GM12878 (cell line): Measurements from ENCODE around the gene UBQLN4. TPM values are rescaled to one million over a fixed set of nuclear protein-coding genes. Genes with fewer than 3 reads are reported as not detected.
A peak's percentile ranks its signal among the peaks of the same experiment; 100 is the strongest.

ENCODE experiments used
- ATAC-seq: fragments of 200-7000 bp; cut with Tn5 transposase; 3 replicates; pipeline ENCODE4 v1.9.1; 2020; ENCODE audit warnings: mild to moderate bottlenecking, moderate library complexity
- BruUV-seq: library from RNA; stranded (reverse); fragments of 400-500 nt; replicated peaks from 2 replicates; lab custom pipeline; 2021; lab: Mats Ljungman, UMichigan
- CTCF ChIA-PET: fragments of 300-600 bp; sonication (Branson Sonifier 250); formaldehyde crosslinking; extraction: SDS; loops from one replicate; lab custom pipeline; 2021; ENCODE audit warnings: inconsistent platforms; lab: Yijun Ruan, JAX
- POLR2A ChIA-PET: fragments of 350-600 bp; formaldehyde crosslinking; extraction: SDS; loops from one replicate; lab custom pipeline; 2021; ENCODE audit warnings: inconsistent platforms; lab: Charles Lee
- RAD21 ChIA-PET: fragments of 300-600 bp; sonication (Branson Sonifier 250); formaldehyde crosslinking; loops from one replicate; lab custom pipeline; 2023; ENCODE audit warnings: antibody characterized with exemption; ENCODE audit not compliant: unreplicated experiment; lab: Charles Lee
- SMC1A ChIA-PET: fragments of 300-600 bp; sonication (Branson Sonifier 250); formaldehyde crosslinking; loops from one replicate; lab custom pipeline; 2023; ENCODE audit not compliant: unreplicated experiment, uncharacterized antibody; lab: Charles Lee
- DNase-seq: peaks from one replicate; pipeline ENCODE4 v3.0.0-alpha.2; 2011; ENCODE audit warnings: low read depth, low spot score
- FAIRE-seq: peaks from 3 replicates; lab custom pipeline; 2011; peaks lifted over from hg19 to GRCh38; lab: Jason Lieb, UNC
- H2AFZ ChIP-seq: 2 replicates; pipeline ENCODE4 v1.6.0; 2011; ENCODE audit warnings: low read depth, low read length, control low read depth; ENCODE audit not compliant: control insufficient read depth
- H3K27ac ChIP-seq: 2 replicates; pipeline ENCODE4 v1.5.1; 2011; ENCODE audit warnings: control low read depth; ENCODE audit not compliant: control insufficient read depth, insufficient read depth
- H3K27me3 ChIP-seq, 2 experiments: replicated peaks in 1 of 2; 2 replicates each; pipeline versions ENCODE4 v1.6.0 to v1.6.1; 2011; ENCODE audit warnings: low read length in 1 of 2; ENCODE audit not compliant: control insufficient read depth in 2 of 2, insufficient read depth in 2 of 2
- H3K36me3 ChIP-seq, 2 experiments: 2 replicates each; pipeline ENCODE4 v1.5.1; 2011; ENCODE audit warnings: low read length in 1 of 2; ENCODE audit not compliant: control insufficient read depth in 2 of 2, insufficient read depth in 2 of 2
- H3K4me1 ChIP-seq: 2 replicates; pipeline ENCODE4 v1.6.1; 2011; ENCODE audit warnings: mild to moderate bottlenecking, low read length, moderate library complexity, mixed read lengths; ENCODE audit not compliant: control insufficient read depth, insufficient read depth
- H3K4me2 ChIP-seq: 2 replicates; pipeline ENCODE4 v1.6.0; 2011; ENCODE audit warnings: control low read depth; ENCODE audit not compliant: control insufficient read depth, insufficient read depth
- H3K4me3 ChIP-seq: fragments of 200-600 bp; sonication (generic); 2 replicates; pipeline ENCODE4 v1.5.1; 2016
- H3K79me2 ChIP-seq: 2 replicates; pipeline ENCODE4 v1.6.0; 2011; ENCODE audit warnings: low read length; ENCODE audit not compliant: control insufficient read depth, insufficient read depth
- H3K9ac ChIP-seq: 2 replicates; pipeline ENCODE4 v1.8.0; 2011; ENCODE audit warnings: low read length, control low read depth, mixed read lengths; ENCODE audit not compliant: control insufficient read depth, insufficient read depth
- H3K9me3 ChIP-seq: replicated peaks from 3 replicates; pipeline ENCODE4 v1.5.1; 2011; ENCODE audit warnings: mild to moderate bottlenecking, low read length; ENCODE audit not compliant: control insufficient read depth, insufficient read depth
- H4K20me1 ChIP-seq: 2 replicates; pipeline ENCODE4 v1.6.0; 2011; ENCODE audit not compliant: control insufficient read depth, insufficient read depth
- BCLAF1 ChIP-seq: fragments of 450-650 bp; IDR thresholded peaks from 2 replicates; pipeline ENCODE4 v1.6.1; 2017; ENCODE audit warnings: antibody characterized with exemption, mild to moderate bottlenecking, moderate library complexity
- BHLHE40 ChIP-seq, 2 experiments: fragments of 450-650 bp in 1 of 2; IDR thresholded peaks; 2 replicates each; pipeline ENCODE4 v1.6.1; 2011 to 2017; ENCODE audit warnings: low read depth in 2 of 2, borderline replicate concordance in 1 of 2, improper control_type of control experiment in 1 of 2, low read length in 1 of 2, mild to moderate bottlenecking in 1 of 2
- BRCA1 ChIP-seq: IDR thresholded peaks from 2 replicates; pipeline ENCODE4 v1.6.1; 2011; ENCODE audit warnings: low read depth, low read length, improper control_type of control experiment
- CBFB ChIP-seq: IDR thresholded peaks from 2 replicates; pipeline ENCODE4 v1.6.1; 2016; ENCODE audit warnings: antibody characterized with exemption, low read depth
- CHD1 ChIP-seq: IDR thresholded peaks from 2 replicates; pipeline ENCODE4 v1.6.1; 2012; ENCODE audit warnings: low read depth, low read length, improper control_type of control experiment
- DPF2 ChIP-seq: fragments of 450-650 bp; IDR thresholded peaks from 2 replicates; pipeline ENCODE4 v1.6.1; 2017; ENCODE audit warnings: mild to moderate bottlenecking
- EP300 ChIP-seq, 2 experiments: fragments of 150-350 bp in 1 of 2; IDR thresholded peaks; 2 replicates each; pipeline ENCODE4 v1.6.1; 2011 to 2012; ENCODE audit warnings: low read depth in 2 of 2, low read length in 2 of 2, borderline replicate concordance in 1 of 2, improper control_type of control experiment in 1 of 2, inconsistent platforms in 1 of 2; ENCODE audit not compliant: control insufficient read depth in 1 of 2
- GATAD2B ChIP-seq: fragments of 450-650 bp; conservative IDR thresholded peaks from 2 replicates; pipeline ENCODE4 v1.6.1; 2017; ENCODE audit warnings: low read depth, mild to moderate bottlenecking, moderate library complexity
- HDGF ChIP-seq: fragments of 450-650 bp; IDR thresholded peaks from 2 replicates; pipeline ENCODE4 v1.6.1; 2016; ENCODE audit warnings: antibody characterized with exemption
- IKZF1 ChIP-seq: fragments of 450-650 bp; conservative IDR thresholded peaks from 2 replicates; pipeline ENCODE4 v1.6.1; 2017; ENCODE audit warnings: antibody characterized with exemption, mild to moderate bottlenecking
- IKZF2 ChIP-seq, 2 experiments: fragments of 450-650 bp; IDR thresholded peaks; 2 replicates each; pipeline ENCODE4 v1.6.1; 2017; ENCODE audit warnings: mild to moderate bottlenecking in 2 of 2, moderate library complexity in 2 of 2
- MEF2B ChIP-seq: fragments of 450-650 bp; IDR thresholded peaks from 2 replicates; pipeline ENCODE4 v1.6.1; 2018; ENCODE audit warnings: mild to moderate bottlenecking, moderate library complexity; ENCODE audit not compliant: partially characterized antibody, poor library complexity, severe bottlenecking
- MTA2 ChIP-seq: fragments of 450-650 bp; IDR thresholded peaks from 2 replicates; pipeline ENCODE4 v1.6.1; 2016; ENCODE audit warnings: low read depth, mild to moderate bottlenecking, moderate library complexity
- NBN ChIP-seq: fragments of 450-650 bp; IDR thresholded peaks from 2 replicates; pipeline ENCODE4 v1.6.1; 2016
- POU2F2 ChIP-seq: IDR thresholded peaks from 3 replicates; pipeline ENCODE4 v1.6.1; 2011; ENCODE audit warnings: low read depth, mild to moderate bottlenecking, low read length, borderline replicate concordance
- RELB ChIP-seq: fragments of 450-650 bp; IDR thresholded peaks from 2 replicates; pipeline ENCODE4 v1.6.1; 2017; ENCODE audit warnings: low read depth, mild to moderate bottlenecking, moderate library complexity
- SIX5 ChIP-seq: IDR thresholded peaks from 2 replicates; pipeline ENCODE4 v1.6.1; 2011; ENCODE audit warnings: mild to moderate bottlenecking, low read depth, low read length, moderate library complexity; ENCODE audit not compliant: severe bottlenecking
- SMAD1 ChIP-seq: fragments of 450-650 bp; IDR thresholded peaks from 2 replicates; pipeline ENCODE4 v1.6.1; 2018; ENCODE audit warnings: mild to moderate bottlenecking, low read depth; ENCODE audit not compliant: partially characterized antibody
- SMAD5 ChIP-seq: IDR thresholded peaks from 2 replicates; pipeline ENCODE4 v1.6.1; 2016; ENCODE audit warnings: antibody characterized with exemption, low read depth
- SRF ChIP-seq, 2 experiments: IDR thresholded peaks; 2 replicates each; pipeline ENCODE4 v1.6.1; 2011; ENCODE audit warnings: low read depth in 2 of 2, low read length in 2 of 2, mild to moderate bottlenecking in 1 of 2, moderate library complexity in 1 of 2
- WGBS: methylation state at CpG from one replicate; pipeline ENCODE4 v1.1.6; 2016; ENCODE audit warnings: low lambda C conversion rate; ENCODE audit not compliant: insufficient replicate concordance, insufficient coverage; ENCODE audit errors: missing lambda C conversion rate; 5-methylcytosine and 5-hydroxymethylcytosine counted together
- in situ Hi-C: fragments of 300-500 bp; cut with MboI; formaldehyde crosslinking; loops from 9 replicates; pipeline ENCODE4 v1.14.3; 2018; ENCODE audit warnings: mixed read lengths
- intact Hi-C: fragments of 100-400 bp; cut with micrococcal nuclease; formaldehyde crosslinking; loops from one replicate; pipeline ENCODE4 v1.14.2; 2022; ENCODE audit not compliant: unreplicated experiment
- polyA plus RNA-seq, 11 experiments: library from polyadenylated mRNA; depleted of rRNA in 4 of 11; unstranded in 6 of 11; stranded (reverse) in 5 of 11; fragments of >200 nt; fragmentation: Nextera tagmentation in 4 of 11; fragmentation: Illumina TruSeq in 1 of 11; extraction: Ambion mirVana in 4 of 11; extraction: Trizol in 1 of 11; gene quantifications; 1 replicate in 1 of 11; 2 replicates in 10 of 11; pipeline versions ENCODE4 v1.2.1 to v1.2.3, GENCODE V29; 2011 to 2016; ENCODE audit warnings: inconsistent platforms in 2 of 11, missing spikeins in 2 of 11, low read depth in 1 of 11
- total RNA-seq, 4 experiments: library from RNA; depleted of rRNA in 3 of 4; stranded (reverse); fragments of >200 nt in 3 of 4; fragmentation: Illumina TruSeq in 1 of 4; extraction: Trizol in 1 of 4; gene quantifications; 2 replicates each; pipeline versions ENCODE4 v1.2.1 to v1.2.3, GENCODE V29; 2013 to 2021

UBQLN4 gene
- total and polyA plus RNA-seq, 10 of the 15 experiments (the other 5 are each of a cell fraction or from before 2014, with no cell fraction given), result 10.0 to 44.6 (median 19.7) TPM

- Histone ChIP-seq H3K9ac (no peak overlapping the region), H3K4me3 (no peak overlapping the region), H3K27me3 (no peaks in the 10 kb centered on the region), H2AFZ (no peak overlapping the region), H3K4me2 (no peak overlapping the region), H3K79me2 (no peaks in the 10 kb centered on the region), H3K27ac (no peak overlapping the region), H3K4me1 (no peaks in the 10 kb centered on the region), H3K9me3 (no peaks in the 10 kb centered on the region), H3K36me3 (no peaks in the 10 kb centered on the region), H4K20me1 (no peaks in the 10 kb centered on the region)
- DNase-seq, result no peak
- no peak for FAIRE-seq
- TF ChIP-seq BCLAF1, result no peak
- no peak for TF ChIP-seq SMAD5
- peak; percentile 56 to 66; a peak in 2 of 4 replicates for TF ChIP-seq BHLHE40 (IDR thresholded peaks at IDR 0.05; ENCODE audit: borderline replicate concordance in 1 of 2, low read depth in 2 of 2, low read length in 1 of 2)
- TF ChIP-seq MEF2B, result peak; percentile 65
- TF ChIP-seq DPF2, result peak; percentile 69; the same call in 1 of the 2 replicates
- peak; percentile 51 for TF ChIP-seq SMAD1
- TF ChIP-seq IKZF1, result peak; percentile 81; the same call in 1 of the 2 replicates
- TF ChIP-seq GATAD2B, result 0 out of 2 replicates have a peak, but pooled peaks have one; percentile 18
- peak; percentile 43; the same call in 1 of the 2 replicates for TF ChIP-seq RELB
- peak; percentile 32; the same call in 1 of the 3 replicates for TF ChIP-seq POU2F2
- TF ChIP-seq CBFB, result no peak
- TF ChIP-seq CHD1, result no peak
- TF ChIP-seq EP300 (IDR thresholded peaks at IDR 0.05; ENCODE audit: borderline replicate concordance in 1 of 2, control insufficient read depth in 1 of 2, low read depth in 2 of 2, low read length in 2 of 2), result peak in 1 of 2 experiments; percentile 8; a peak in 1 of 4 replicates
- TF ChIP-seq IKZF2 (IDR thresholded peaks at IDR 0.05), result peak; percentile 78 to 81; a peak in 2 of 4 replicates
- no peak for TF ChIP-seq SRF (IDR thresholded peaks at IDR 0.05; ENCODE audit: low read depth in 2 of 2, low read length in 2 of 2)
- TF ChIP-seq SIX5, result no peak
- TF ChIP-seq HDGF, result peak; percentile 78
- TF ChIP-seq NBN, result peak; percentile 81
- TF ChIP-seq MTA2, result peak; percentile 64
- no peak for TF ChIP-seq BRCA1
- POLR2A ChIA-PET, result interaction anchor here (0.8 to 2.2 kb wide), 9 partner anchors 14 to 131 kb away, joined by 3 to 8 read pairs (median 4); partner anchors contain the start of gene KHDC4
- RAD21 ChIA-PET, result interaction anchor here (0.7 to 5.1 kb wide), 15 partner anchors 13 to 131 kb away, joined by 3 to 68 read pairs (median 6); partner anchors contain the start of genes ARHGEF2 and KHDC4
- SMC1A ChIA-PET, result interaction anchor here (0.6 to 5.4 kb wide), 23 partner anchors 8 to 231 kb away, joined by 3 to 69 read pairs (median 4); partner anchors contain the start of genes KHDC4, RXFP4 and SSR2
- in situ Hi-C loops, result loop anchor here (5.0 kb wide), 1 partner anchor 133 kb away; the partner anchor contains the start of gene KHDC4
- peak; percentile 47 for ATAC-seq
- 67% methylated on average over 3 of the region's 3 CpGs for whole genome bisulfite sequencing
- no TSS peak for BruUV-seq
- CTCF ChIA-PET, result interaction anchor here (0.6 to 6.4 kb wide), 28 partner anchors 9 to 771 kb away, joined by 3 to 102 read pairs (median 8); partner anchors contain the start of genes GON4L, KHDC4, SSR2 and SYT11
- intact Hi-C loops, result no loop called here
Observed at GRCh38 chr1:156065212-156065611, 11.6 kb upstream of the UBQLN4 start.
